A549 (cell line): ENCODE results near the gene COL15A1. TPM values are rescaled to one million over a fixed set of nuclear protein-coding genes. Genes with fewer than 3 reads are reported as not detected.

Source experiments
- ATAC-seq, 2 experiments: fragments of 200-7000 bp in 1 of 2; fragments of >200 bp in 1 of 2; cut with Nextera tagmentation in 1 of 2; cut with Tn5 transposase in 1 of 2; 3 replicates each; pipeline versions ENCODE4 v1.8.0 to v1.9.1; 2018 to 2020; ENCODE audit warnings: mild to moderate bottlenecking in 1 of 2, moderate library complexity in 1 of 2
- CTCF ChIA-PET: fragments of 300-600 bp; sonication (Branson Sonifier 250); formaldehyde crosslinking; extraction: SDS; loops from one replicate; lab custom pipeline; 2021; ENCODE audit warnings: antibody characterized with exemption, inconsistent platforms; lab: Yijun Ruan, JAX
- POLR2A ChIA-PET: fragments of 350-600 bp; formaldehyde crosslinking; extraction: SDS; loops from one replicate; lab custom pipeline; 2021; ENCODE audit warnings: antibody characterized with exemption, inconsistent platforms; lab: Yijun Ruan, JAX
- DNase-seq, 2 experiments: peaks; one replicate each; pipeline versions ENCODE4 v3.0.0 to v3.0.0-alpha.2; 2011 to 2016; ENCODE audit warnings: low read depth in 1 of 2, low spot score in 1 of 2
- FAIRE-seq: peaks from 2 replicates; lab custom pipeline; 2011; peaks lifted over from hg19 to GRCh38; lab: Jason Lieb, UNC
- H3K27ac ChIP-seq, 2 experiments: fragments of >200 bp; sonication (Bioruptor Twin); formaldehyde crosslinking; 3 replicates each; pipeline ENCODE4 v1.5.1; 2016 to 2017
- H3K4me1 ChIP-seq: fragments of >200 bp; sonication (Bioruptor Twin); formaldehyde crosslinking; 3 replicates; pipeline ENCODE4 v1.6.1; 2016
- H3K4me2 ChIP-seq: fragments of >200 bp; sonication (Bioruptor Twin); formaldehyde crosslinking; 3 replicates; pipeline ENCODE4 v1.6.1; 2016
- H3K4me3 ChIP-seq: fragments of >200 bp; sonication (Bioruptor Twin); formaldehyde crosslinking; 3 replicates; pipeline ENCODE4 v1.5.1; 2016
- H3K9me3 ChIP-seq: fragments of >200 bp; sonication (Bioruptor Twin); formaldehyde crosslinking; 3 replicates; pipeline ENCODE4 v1.6.1; 2016
- CBX2 ChIP-seq: fragments of 200-600 bp; sonication (generic); IDR thresholded peaks from 2 replicates; pipeline ENCODE4 v1.6.1; 2016; ENCODE audit warnings: low read depth, mild to moderate bottlenecking, borderline replicate concordance
- CHD4 ChIP-seq: fragments of 200-600 bp; sonication (generic); IDR thresholded peaks from 2 replicates; pipeline ENCODE4 v1.6.1; 2016; ENCODE audit warnings: antibody characterized with exemption, mild to moderate bottlenecking, borderline replicate concordance
- EHF ChIP-seq: fragments of 250-450 bp; sonication (Bioruptor Pico); IDR thresholded peaks from 2 replicates; pipeline ENCODE4 v1.5.0; 2020; ENCODE audit warnings: mild to moderate bottlenecking
- EHMT2 ChIP-seq: fragments of 200-600 bp; sonication (generic); IDR thresholded peaks from 2 replicates; pipeline ENCODE4 v1.6.1; 2016; ENCODE audit warnings: antibody characterized with exemption, low read depth, mild to moderate bottlenecking, moderate library complexity
- EP300 ChIP-seq, 2 experiments: fragments of >200 bp; sonication (Bioruptor Twin); formaldehyde crosslinking; IDR thresholded peaks; 2 replicates in 1 of 2; 3 replicates in 1 of 2; pipeline ENCODE4 v1.6.1; 2016 to 2017
- FOXS1 ChIP-seq: fragments of 250-450 bp; sonication (Bioruptor Pico); IDR thresholded peaks from 2 replicates; pipeline ENCODE4 v1.5.0; 2020; ENCODE audit warnings: mild to moderate bottlenecking, moderate library complexity
- HDAC2 ChIP-seq: fragments of 200-600 bp; sonication (generic); IDR thresholded peaks from 2 replicates; pipeline ENCODE4 v1.6.1; 2016
- HEYL ChIP-seq: fragments of 250-450 bp; sonication (Bioruptor Pico); IDR thresholded peaks from 2 replicates; pipeline ENCODE4 v1.8.0; 2021; ENCODE audit warnings: mild to moderate bottlenecking, moderate library complexity
- HOXB5 ChIP-seq: fragments of 250-450 bp; sonication (Bioruptor Pico); IDR thresholded peaks from 2 replicates; pipeline ENCODE4 v1.5.0; 2020; ENCODE audit warnings: mild to moderate bottlenecking, moderate library complexity
- JUNB ChIP-seq: fragments of >200 bp; sonication (Bioruptor Twin); formaldehyde crosslinking; IDR thresholded peaks from 2 replicates; pipeline ENCODE4 v1.6.1; 2016
- KDM1A ChIP-seq: fragments of 200-600 bp; sonication (generic); IDR thresholded peaks from 2 replicates; pipeline ENCODE4 v1.6.1; 2016; ENCODE audit warnings: low read depth, mild to moderate bottlenecking
- KDM5A ChIP-seq: fragments of 200-600 bp; sonication (generic); IDR thresholded peaks from 2 replicates; pipeline ENCODE4 v1.6.1; 2016; ENCODE audit warnings: antibody characterized with exemption, mild to moderate bottlenecking
- MAFK ChIP-seq: fragments of 450-650 bp; IDR thresholded peaks from 2 replicates; pipeline ENCODE4 v1.6.1; 2014; ENCODE audit not compliant: partially characterized antibody
- MAZ ChIP-seq: fragments of 150-350 bp; IDR thresholded peaks from 2 replicates; pipeline ENCODE4 v1.6.1; 2014; ENCODE audit warnings: antibody characterized with exemption, low read depth, low read length, borderline replicate concordance
- NPAS2 ChIP-seq: fragments of 250-450 bp; sonication (Bioruptor Pico); IDR thresholded peaks from 2 replicates; pipeline ENCODE4 v1.8.0; 2022; ENCODE audit warnings: mild to moderate bottlenecking, moderate library complexity, borderline replicate concordance
- RARB ChIP-seq: fragments of 250-450 bp; sonication (Bioruptor Pico); IDR thresholded peaks from 2 replicates; pipeline ENCODE4 v1.8.0; 2021; ENCODE audit warnings: mild to moderate bottlenecking, moderate library complexity
- RCOR1 ChIP-seq: fragments of 150-350 bp; IDR thresholded peaks from 2 replicates; pipeline ENCODE4 v1.6.1; 2014; ENCODE audit warnings: antibody characterized with exemption, low read length, low read depth
- RFX5 ChIP-seq: fragments of 450-650 bp; IDR thresholded peaks from 2 replicates; pipeline ENCODE4 v1.7.1; 2014; ENCODE audit warnings: antibody characterized with exemption, mild to moderate bottlenecking, moderate library complexity
- SMC3 ChIP-seq: fragments of >200 bp; sonication (Bioruptor Twin); formaldehyde crosslinking; IDR thresholded peaks from 3 replicates; pipeline ENCODE4 v1.6.1; 2018; ENCODE audit warnings: inconsistent platforms
- SREBF2 ChIP-seq: fragments of 450-650 bp; IDR thresholded peaks from 2 replicates; pipeline ENCODE4 v1.6.1; 2014; ENCODE audit warnings: mild to moderate bottlenecking, moderate library complexity
- TP53 ChIP-seq: fragments of 250-450 bp; sonication (Bioruptor Pico); IDR thresholded peaks from 2 replicates; pipeline ENCODE4 v1.5.0; 2021; ENCODE audit warnings: mild to moderate bottlenecking, moderate library complexity
- WGBS: methylation state at CpG from one replicate; pipeline ENCODE4 v1.1.6; 2017; ENCODE audit errors: missing lambda C conversion rate; 5-methylcytosine and 5-hydroxymethylcytosine counted together
- polyA plus RNA-seq, 4 experiments: library from polyadenylated mRNA; depleted of rRNA in 3 of 4; stranded (reverse); fragments of >200 nt; fragmentation: RNase III in 1 of 4; extraction: RNeasy Plus Mini Kit Qiagen cat#74134 plus additional on column Dnase treatment in 1 of 4; gene quantifications; 2 replicates in 3 of 4; 3 replicates in 1 of 4; pipeline ENCODE4 v1.2.3, GENCODE V29; 2011 to 2017
- TF ChIP-seq, protein P1 (sequence below): fragments of 250-450 bp; sonication (Bioruptor Pico); IDR thresholded peaks from 2 replicates; pipeline ENCODE4 v1.5.0; 2021; ENCODE audit warnings: mild to moderate bottlenecking, moderate library complexity, borderline replicate concordance
- TF ChIP-seq, protein P2 (sequence below): fragments of 150-350 bp; IDR thresholded peaks from 2 replicates; pipeline ENCODE4 v1.6.1; 2014; ENCODE audit warnings: low read depth, mild to moderate bottlenecking, low read length
- TF ChIP-seq, protein P3 (sequence below): IDR thresholded peaks from 2 replicates; pipeline ENCODE4 v1.6.1; 2012

The COL15A1 gene
- polyA plus RNA-seq, 2 of the 4 experiments (the other 2 are of a cell fraction) = 0.09 to 0.12 TPM

DNA sequence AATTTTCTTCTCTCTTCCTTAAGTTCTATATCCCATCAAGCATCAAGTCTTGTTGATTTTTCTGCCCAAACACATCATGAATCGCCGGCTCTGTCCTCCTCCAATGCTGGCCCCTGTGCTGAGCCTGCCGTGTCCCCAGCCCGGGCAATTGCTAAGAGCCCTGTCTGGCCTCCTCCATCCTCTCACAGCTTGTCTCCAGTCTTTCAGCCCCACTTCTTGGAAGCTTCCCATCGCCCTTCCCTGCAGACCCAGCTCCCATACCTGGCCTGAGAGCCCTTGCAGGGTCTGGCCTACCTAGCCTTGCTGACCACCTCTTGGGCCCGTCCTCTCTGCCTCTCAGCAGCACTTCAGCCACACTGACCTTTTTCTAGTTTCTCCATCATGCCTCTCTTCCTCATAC, 61.9 kb downstream of the COL15A1 start:
- Histone ChIP-seq H3K27ac (no peak overlapping the region), H3K4me1 (no peaks in the 10 kb centered on the region), H3K4me3 (no peak overlapping the region), H3K4me2 (no peak overlapping the region), H3K9me3 (peaks cover 9% of the 10 kb centered on the region; the same call in 2 of the 3 replicates)
- TF ChIP-seq HEYL (CRISPR knock-in tag) = no peak
- TF ChIP-seq MAFK = no peak
- no peak for TF ChIP-seq CBX2
- TF ChIP-seq, protein P1, sequence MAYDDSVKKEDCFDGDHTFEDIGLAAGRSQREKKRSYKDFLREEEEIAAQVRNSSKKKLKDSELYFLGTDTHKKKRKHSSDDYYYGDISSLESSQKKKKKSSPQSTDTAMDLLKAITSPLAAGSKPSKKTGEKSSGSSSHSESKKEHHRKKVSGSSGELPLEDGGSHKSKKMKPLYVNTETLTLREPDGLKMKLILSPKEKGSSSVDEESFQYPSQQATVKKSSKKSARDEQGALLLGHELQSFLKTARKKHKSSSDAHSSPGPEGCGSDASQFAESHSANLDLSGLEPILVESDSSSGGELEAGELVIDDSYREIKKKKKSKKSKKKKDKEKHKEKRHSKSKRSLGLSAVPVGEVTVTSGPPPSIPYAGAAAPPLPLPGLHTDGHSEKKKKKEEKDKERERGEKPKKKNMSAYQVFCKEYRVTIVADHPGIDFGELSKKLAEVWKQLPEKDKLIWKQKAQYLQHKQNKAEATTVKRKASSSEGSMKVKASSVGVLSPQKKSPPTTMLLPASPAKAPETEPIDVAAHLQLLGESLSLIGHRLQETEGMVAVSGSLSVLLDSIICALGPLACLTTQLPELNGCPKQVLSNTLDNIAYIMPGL (CRISPR knock-in tag) = no peak
- no peak for TF ChIP-seq RCOR1
- no peak for TF ChIP-seq EHF (CRISPR knock-in tag)
- TF ChIP-seq RARB (CRISPR knock-in tag) = no peak
- TF ChIP-seq, protein P2, sequence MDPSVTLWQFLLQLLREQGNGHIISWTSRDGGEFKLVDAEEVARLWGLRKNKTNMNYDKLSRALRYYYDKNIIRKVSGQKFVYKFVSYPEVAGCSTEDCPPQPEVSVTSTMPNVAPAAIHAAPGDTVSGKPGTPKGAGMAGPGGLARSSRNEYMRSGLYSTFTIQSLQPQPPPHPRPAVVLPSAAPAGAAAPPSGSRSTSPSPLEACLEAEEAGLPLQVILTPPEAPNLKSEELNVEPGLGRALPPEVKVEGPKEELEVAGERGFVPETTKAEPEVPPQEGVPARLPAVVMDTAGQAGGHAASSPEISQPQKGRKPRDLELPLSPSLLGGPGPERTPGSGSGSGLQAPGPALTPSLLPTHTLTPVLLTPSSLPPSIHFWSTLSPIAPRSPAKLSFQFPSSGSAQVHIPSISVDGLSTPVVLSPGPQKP = no peak
- TF ChIP-seq SMC3 = no peak
- TF ChIP-seq KDM1A = no peak
- TF ChIP-seq HOXB5 (CRISPR knock-in tag) = no peak
- TF ChIP-seq EP300 (IDR thresholded peaks at IDR 0.05) = no peak
- ChIA-PET POLR2A (no interaction called here), CTCF (interaction anchor here (0.7 to 14.7 kb wide), 5 partner anchors 10 to 157 kb away, joined by 3 to 212 read pairs (median 4); no protein-coding TSS in a partner anchor)
- 50% methylated on average over 6 of the region's 6 CpGs for WGBS
- ATAC-seq = no peak
- FAIRE-seq = no peak
- DNase-seq = no peak

DNA sequence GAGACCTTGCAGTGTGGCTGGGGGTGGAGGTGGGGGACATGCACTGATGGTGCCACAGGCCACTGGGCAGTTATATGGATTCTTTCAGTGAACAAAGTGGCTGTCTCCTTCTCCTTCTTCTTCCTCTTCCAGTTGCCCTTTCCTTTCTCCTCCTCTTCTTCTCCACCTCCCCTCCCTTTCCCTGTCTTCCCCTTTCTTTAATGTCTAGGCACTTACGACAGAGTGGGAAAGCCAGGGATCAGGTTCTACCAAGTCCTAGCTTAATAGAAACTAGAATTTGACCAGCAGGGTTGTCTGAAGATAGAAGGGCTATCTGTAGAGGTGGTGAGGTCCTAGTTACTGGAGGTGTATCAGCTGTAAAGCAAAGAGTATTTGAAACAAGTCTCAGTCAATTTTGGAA, 62.8 kb downstream of the COL15A1 start:
- H3K4me2 ChIP-seq = no peak overlapping the region
- FAIRE-seq (no peak), DNase-seq (no peak), ATAC-seq (no peak)
- TF ChIP-seq JUNB = no peak
- no peak for TF ChIP-seq RFX5
- TF ChIP-seq, protein P2 = no peak
- TF ChIP-seq NPAS2 (CRISPR knock-in tag) = no peak
- no peak for TF ChIP-seq CHD4
- TF ChIP-seq HDAC2 = no peak
- no peak for TF ChIP-seq MAZ
- no peak for TF ChIP-seq RARB (CRISPR knock-in tag)
- TF ChIP-seq KDM5A = no peak
- TF ChIP-seq SREBF2 = no peak
- TF ChIP-seq, protein P3, sequence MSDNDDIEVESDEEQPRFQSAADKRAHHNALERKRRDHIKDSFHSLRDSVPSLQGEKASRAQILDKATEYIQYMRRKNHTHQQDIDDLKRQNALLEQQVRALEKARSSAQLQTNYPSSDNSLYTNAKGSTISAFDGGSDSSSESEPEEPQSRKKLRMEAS = no peak
- no peak for TF ChIP-seq MAFK
- TF ChIP-seq SMC3 = no peak
- no peak for TF ChIP-seq EHMT2
- TF ChIP-seq TP53 (CRISPR knock-in tag) = no peak
- no peak for TF ChIP-seq KDM1A
- TF ChIP-seq FOXS1 (CRISPR knock-in tag) = no peak
- H3K9me3 ChIP-seq = peaks cover 14% of the 10 kb centered on the region; the same call in 2 of the 3 replicates
- WGBS = 47% methylated on average over 1 of the region's 1 CpG
- H3K27ac ChIP-seq = no peak overlapping the region
- no peaks in the 10 kb centered on the region for H3K4me1 ChIP-seq
- ChIA-PET POLR2A (no interaction called here), CTCF (interaction anchor here (1.1 to 14.7 kb wide), 3 partner anchors 9 to 131 kb away, joined by 4 to 212 read pairs (median 7); no protein-coding TSS in a partner anchor)
- H3K4me3 ChIP-seq = no peak overlapping the region
